Measurements from ENCODE around the gene EPAS1.

GRCh38 chr2:46266134-46266533 lies 31.1 kb upstream of the EPAS1 start:
- TF ChIP-seq CTCF (conservative IDR thresholded peaks at IDR 0.05) (no peak), EZH2 (IDR thresholded peaks at IDR 0.05; ENCODE audit: low read depth) (no peak)

Measured in PC-9 (cell line).